Endothelial cell (in vitro differentiated cells): ENCODE results near the gene CAPSL. TPM values are rescaled to one million over a fixed set of nuclear protein-coding genes. Genes with fewer than 3 reads are reported as not detected.
"Not testable (repeated sequence)": the region's sequence is repeated elsewhere in the genome, so short reads cannot be mapped to it uniquely, and the experiment has no call there.

Experiments used
- DNase-seq: peaks from one replicate; pipeline ENCODE4 v3.0.0; 2021; ENCODE audit warnings: low spot score
- H3K27ac Mint-ChIP-seq: one replicate; pipeline ENCODE4 v1.8.0; 2021; ENCODE audit warnings: mixed read lengths, inconsistent platforms; ENCODE audit not compliant: unreplicated experiment
- H3K27me3 Mint-ChIP-seq: one replicate; pipeline ENCODE4 v1.8.0; 2021; ENCODE audit warnings: mild to moderate bottlenecking, moderate library complexity, mixed read lengths, inconsistent platforms; ENCODE audit not compliant: unreplicated experiment
- H3K36me3 Mint-ChIP-seq: one replicate; pipeline ENCODE4 v1.8.0; 2021; ENCODE audit warnings: mild to moderate bottlenecking, low read depth, mixed read lengths, inconsistent platforms; ENCODE audit not compliant: unreplicated experiment
- H3K4me1 Mint-ChIP-seq: one replicate; pipeline ENCODE4 v1.8.0; 2021; ENCODE audit warnings: mild to moderate bottlenecking, mixed read lengths, inconsistent platforms; ENCODE audit not compliant: unreplicated experiment
- H3K4me3 Mint-ChIP-seq: one replicate; pipeline ENCODE4 v1.8.0; 2021; ENCODE audit warnings: mild to moderate bottlenecking, mixed read lengths, inconsistent platforms; ENCODE audit not compliant: unreplicated experiment
- H3K9me3 Mint-ChIP-seq: one replicate; pipeline ENCODE4 v1.8.0; 2021; ENCODE audit warnings: mixed read lengths, inconsistent platforms; ENCODE audit not compliant: unreplicated experiment
- CTCF ChIP-seq: fragments of 200-600 bp; sonication (generic); IDR thresholded peaks from one replicate; pipeline ENCODE4 v1.5.0; 2021; ENCODE audit warnings: antibody characterized with exemption; ENCODE audit not compliant: unreplicated experiment
- long read RNA-seq: library from polyadenylated mRNA; unstranded; transcript quantifications from one replicate; pipeline ENCODE4 v2.0.0, GENCODE V29; 2020; ENCODE audit not compliant: unreplicated experiment
- total RNA-seq: library from RNA; stranded (reverse); fragmentation: NEBNext Ultra II Directional; extraction: Animal tissue kit (Norgen Biotek cat#: 25700); gene quantifications from one replicate; pipeline ENCODE4 v1.2.1, GENCODE V29; 2021; ENCODE audit not compliant: unreplicated experiment

CAPSL gene
- total RNA-seq, result not detected
- long read RNA-seq, result 0 reads

DNA sequence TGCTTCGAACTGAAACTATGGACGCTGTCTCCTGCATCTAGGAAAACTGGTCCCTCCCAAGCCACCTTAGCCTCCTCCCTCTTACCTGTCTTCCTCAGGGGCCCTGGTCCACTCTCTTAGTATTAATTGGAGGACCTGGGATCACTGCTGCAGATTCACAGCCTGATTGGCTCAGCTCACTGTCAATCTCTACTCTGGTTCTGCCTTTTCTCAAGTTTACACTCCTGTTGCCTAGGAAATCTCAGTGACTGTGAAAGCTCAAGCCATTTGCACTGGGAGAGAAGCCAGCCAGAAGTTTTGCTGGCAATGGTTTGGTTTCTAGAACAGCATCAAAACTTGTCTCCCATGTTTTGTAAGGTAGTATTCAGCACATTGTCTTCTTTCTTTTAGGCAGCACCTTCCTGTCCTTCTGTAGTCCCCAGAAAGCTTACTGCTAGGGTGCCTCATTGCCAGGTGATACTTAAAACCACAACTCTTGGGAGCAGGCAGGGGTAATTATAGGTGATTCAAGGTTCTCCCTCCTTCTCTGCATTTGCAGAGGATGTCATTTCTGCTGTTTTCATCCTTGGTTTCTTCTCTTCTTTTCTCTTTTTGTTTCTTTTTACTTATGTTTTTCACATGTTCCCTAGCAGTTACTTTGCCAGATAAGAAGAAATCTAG, at the start of gene CAPSL:
CAPSL (minus strand) TSS at position 55 of the 660 bp plus-strand sequence. CDS start 17,502 bp downstream, outside the sequence.
- H3K9me3 Mint-ChIP-seq, result no peaks in the 10 kb centered on the region
- H3K27ac Mint-ChIP-seq, result no peak within 1 kb of the TSS
- no peaks in the 10 kb centered on the region for H3K4me1 Mint-ChIP-seq
- H3K27me3 Mint-ChIP-seq, result peaks cover 2% of the 10 kb centered on the region
- no peak within 1 kb of the TSS for H3K4me3 Mint-ChIP-seq
- no peaks in the 10 kb centered on the region for H3K36me3 Mint-ChIP-seq
- TF ChIP-seq CTCF, result no peak
- DNase-seq, result peak; percentile 23

- Mint-ChIP-seq H3K27me3 (peaks cover 2% of the 10 kb centered on the region), H3K4me1 (peaks cover 10% of the 10 kb centered on the region), H3K27ac (no peak overlapping the region), H3K4me3 (no peak overlapping the region), H3K36me3 (peaks cover 3% of the 10 kb centered on the region), H3K9me3 (peaks cover 3% of the 10 kb centered on the region)
- TF ChIP-seq CTCF, result no peak
- no peak for DNase-seq
These were observed 49.4 kb upstream of the CAPSL start for GRCh38 chr5:35987776-35988175.

DNA sequence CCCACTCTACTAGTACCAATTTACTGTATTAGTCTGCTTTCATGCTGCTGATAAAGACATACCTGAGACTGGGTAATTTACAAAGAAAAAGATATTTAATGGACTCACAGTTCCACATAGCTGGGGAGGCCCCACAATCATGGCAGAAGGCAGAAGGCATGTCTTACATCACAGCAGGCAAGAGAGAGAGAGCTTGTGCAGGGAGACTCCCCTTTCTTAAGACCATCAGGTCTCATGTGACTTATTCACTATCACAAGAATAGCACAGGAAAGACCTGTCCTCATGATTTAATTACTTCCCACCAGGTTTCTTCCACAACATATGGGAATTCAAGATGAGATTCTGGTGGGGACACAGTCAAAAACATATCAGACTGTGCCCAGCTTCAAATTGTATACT, 41.3 kb upstream of the CAPSL start:
- Mint-ChIP-seq H3K27me3 (no peaks in the 10 kb centered on the region), H3K4me3 (no peak overlapping the region), H3K9me3 (peaks cover 11% of the 10 kb centered on the region), H3K36me3 (peaks cover 14% of the 10 kb centered on the region), H3K4me1 (no peaks in the 10 kb centered on the region), H3K27ac (no peak overlapping the region)
- no peak for TF ChIP-seq CTCF
- no peak for DNase-seq

GRCh38 chr5:35976859-35977258, 38.4 kb upstream of the CAPSL start:
- not testable (repeated sequence) for H3K4me1 Mint-ChIP-seq, DNase-seq, H3K9me3 Mint-ChIP-seq, H3K4me3 Mint-ChIP-seq, H3K36me3 Mint-ChIP-seq, H3K27me3 Mint-ChIP-seq, H3K27ac Mint-ChIP-seq

DNA sequence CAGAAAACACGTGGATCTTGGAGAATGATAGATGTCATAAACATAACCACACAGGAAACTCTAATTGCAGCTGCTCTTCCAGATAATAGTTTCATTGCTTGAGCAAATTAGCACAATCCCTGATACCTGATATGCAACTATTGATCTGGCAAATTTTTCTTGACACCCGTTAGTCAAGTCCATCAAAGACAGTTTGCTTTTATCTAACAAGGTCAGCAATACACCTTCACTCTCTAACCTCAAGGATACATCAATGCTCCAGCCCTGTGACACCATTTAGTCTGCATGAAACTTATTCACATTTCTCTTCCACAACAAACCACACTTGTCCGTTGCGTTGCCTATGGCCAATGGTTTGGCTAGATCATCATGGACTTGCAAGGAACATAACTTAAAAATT, 36.1 kb upstream of the CAPSL start:
- TF ChIP-seq CTCF, result no peak
- no peak for DNase-seq
- Mint-ChIP-seq H3K4me1 (no peaks in the 10 kb centered on the region), H3K27me3 (no peaks in the 10 kb centered on the region), H3K9me3 (peaks cover 4% of the 10 kb centered on the region), H3K27ac (no peak overlapping the region), H3K36me3 (peaks cover 4% of the 10 kb centered on the region), H3K4me3 (no peak overlapping the region)
